LoVo (cell line): ENCODE data around the gene CAMK4.

Source experiments
- DNase-seq: peaks from one replicate; pipeline ENCODE4 v3.0.0-alpha.2; 2016; ENCODE audit warnings: low spot score

CAMK4 gene

GRCh38 chr5:111486926-111487325 lies 262.7 kb downstream of the CAMK4 start:
- DNase-seq: no peak

GRCh38 chr5:111488353-111488752 lies 264.2 kb downstream of the CAMK4 start:
- no peak for DNase-seq

- no peak for DNase-seq
Observed at GRCh38 chr5:111493031-111493430, 268.8 kb downstream of the CAMK4 start.

- DNase-seq: peak; percentile 34
Observed at GRCh38 chr5:111494355-111494999, 270.3 kb downstream of the CAMK4 start.

GRCh38 chr5:111495159-111495558 lies 271.0 kb downstream of the CAMK4 start:
- DNase-seq: no peak

- no peak for DNase-seq
Observed at GRCh38 chr5:111498346-111498745, 274.2 kb downstream of the CAMK4 start.

- no peak for DNase-seq
Observed at GRCh38 chr5:111502956-111503355, 278.8 kb downstream of the CAMK4 start.

GRCh38 chr5:111505096-111505495 lies 280.9 kb downstream of the CAMK4 start:
- no peak for DNase-seq

- DNase-seq: no peak
Observed at GRCh38 chr5:111507276-111507675, 283.1 kb downstream of the CAMK4 start.

GRCh38 chr5:111509119-111509518 lies 284.9 kb downstream of the CAMK4 start:
- no peak for DNase-seq

GRCh38 chr5:111511174-111511830 lies 287.1 kb downstream of the CAMK4 start:
- DNase-seq: no peak

- no peak for DNase-seq
Observed at GRCh38 chr5:111511831-111512374, 287.7 kb downstream of the CAMK4 start.

- peak; percentile 94 for DNase-seq
Observed at GRCh38 chr5:111512375-111513130, 288.4 kb downstream of the CAMK4 start, which contains the start of gene STARD4. STARD4 (minus strand) TSS chr5:111512535; CDS start chr5:111507433, 5,102 bp downstream.

GRCh38 chr5:111513131-111513520 lies 288.9 kb downstream of the CAMK4 start:
- DNase-seq: no peak

- DNase-seq: no peak
Observed at GRCh38 chr5:111514087-111514486, 289.9 kb downstream of the CAMK4 start.

- DNase-seq: no peak
Observed at GRCh38 chr5:111517853-111518501, 293.8 kb downstream of the CAMK4 start.

GRCh38 chr5:111518777-111519176 lies 294.6 kb downstream of the CAMK4 start:
- DNase-seq: no peak

GRCh38 chr5:111520908-111521307 lies 296.7 kb downstream of the CAMK4 start:
- no peak for DNase-seq

- DNase-seq: no peak
Observed at GRCh38 chr5:111528056-111528455, 303.9 kb downstream of the CAMK4 start.

- DNase-seq: peak; percentile 23
Observed at GRCh38 chr5:111530298-111530740, 306.1 kb downstream of the CAMK4 start.

GRCh38 chr5:111532886-111533582 lies 308.9 kb downstream of the CAMK4 start:
- DNase-seq: no peak
